NCI-H748 (cell line): Measurements from ENCODE around the gene SLC4A1.
A peak's percentile ranks its signal among the peaks of the same experiment; 100 is the strongest.

ENCODE experiments used
- DNase-seq: peaks from one replicate; lab custom pipeline; 2025; ENCODE audit not compliant: unreplicated experiment; lab: John Stamatoyannopoulos, UW

The SLC4A1 gene

GRCh38 chr17:44207319-44207718 lies 60.6 kb downstream of the SLC4A1 start:
- DNase-seq, result no peak

- DNase-seq, result no peak
Observed at GRCh38 chr17:44206825-44207155, 61.1 kb downstream of the SLC4A1 start.

- no peak for DNase-seq
Observed at GRCh38 chr17:44205962-44206824, 61.7 kb downstream of the SLC4A1 start.

- no peak for DNase-seq
Observed at GRCh38 chr17:44204441-44204882, 63.5 kb downstream of the SLC4A1 start.

- DNase-seq, result peak; percentile 82
Observed at GRCh38 chr17:44203731-44204440, 64.0 kb downstream of the SLC4A1 start.

GRCh38 chr17:44202756-44203155 lies 65.2 kb downstream of the SLC4A1 start:
- no peak for DNase-seq

- DNase-seq, result no peak
Observed at GRCh38 chr17:44200478-44201155, 67.3 kb downstream of the SLC4A1 start.

GRCh38 chr17:44199553-44200477 lies 68.1 kb downstream of the SLC4A1 start, which contains the start of gene ATXN7L3:
Gene ATXN7L3 (minus strand): TSS chr17:44199884. CDS start chr17:44198070, 1,814 bp downstream.
- peak; percentile 98 for DNase-seq

- DNase-seq, result peak; percentile 75
Observed at GRCh38 chr17:44198721-44199552, 69.0 kb downstream of the SLC4A1 start.
